Measurements from ENCODE around the gene IL17B. TPM values are rescaled to one million over a fixed set of nuclear protein-coding genes. Genes with fewer than 3 reads are reported as not detected.
A peak's percentile ranks its signal among the peaks of the same experiment; 100 is the strongest.

Gene IL17B
- total RNA-seq, 1 experiment from 2014 or later, result not detected

DNA sequence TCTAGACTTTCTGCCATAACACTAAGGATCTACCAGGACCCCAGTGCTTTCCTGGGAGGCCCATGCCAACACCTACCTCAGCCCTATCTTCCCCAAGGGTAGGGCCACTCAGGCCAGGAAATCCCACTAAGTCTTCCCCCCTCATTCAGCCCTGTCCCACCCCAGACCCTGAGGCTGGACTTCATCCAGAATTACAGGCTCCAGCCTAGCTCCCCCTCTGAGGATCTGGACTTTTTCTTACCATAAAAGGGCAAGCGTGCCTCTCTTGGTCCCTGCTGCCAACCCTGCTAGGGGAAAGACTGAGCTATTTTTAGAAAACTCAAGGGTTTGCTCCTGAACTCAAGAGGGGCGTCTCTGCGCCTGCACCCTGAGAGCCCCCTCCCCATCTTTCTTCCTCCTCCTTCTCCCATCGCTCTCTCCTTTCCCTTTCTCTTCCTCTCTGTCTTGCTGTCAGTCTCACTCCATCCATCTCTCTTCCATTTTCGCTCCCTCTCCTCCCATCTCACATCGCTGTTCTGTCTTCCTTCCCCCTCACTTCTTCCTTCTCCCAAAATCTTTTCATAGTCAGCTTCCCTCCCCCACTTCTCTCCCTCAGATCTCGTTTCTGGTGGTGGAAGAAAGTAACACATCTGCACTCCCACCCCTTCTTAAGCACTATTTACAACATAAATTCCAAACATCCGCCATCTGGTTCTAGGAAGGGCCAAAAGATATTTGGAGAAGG is 38.1 kb upstream of the IL17B start:
- no peaks in the 10 kb centered on the region for H3K9me3 ChIP-seq (ENCODE audit: control insufficient read depth, low read depth, low read length)
- DNase-seq, result no peak
- Mint-ChIP-seq H3K27me3 (ENCODE audit: low read depth) (no peaks in the 10 kb centered on the region), H3K9me3 (no peaks in the 10 kb centered on the region), H3K36me3 (ENCODE audit: insufficient read depth in 1 of 3, low read depth in 3 of 3) (no peaks in the 10 kb centered on the region; a peak in 1 of 7 replicates), H3K27ac (peak overlapping the region; percentile 8 to 74 (median 73); a peak in 4 of 7 replicates), H3K4me3 (no peak overlapping the region; a peak in 1 of 5 replicates), H3K4me1 (peaks cover 23 to 45% of the 10 kb centered on the region in 2 experiments)
- no peak overlapping the region for H2BK12ac ChIP-seq (ENCODE audit: insufficient read length, low read depth, low read length)
- H3K79me1 ChIP-seq (ENCODE audit: insufficient read depth, low read depth, low read length, poor library complexity, severe bottlenecking), result no peaks in the 10 kb centered on the region
- no peak overlapping the region for H4K5ac ChIP-seq (ENCODE audit: insufficient read length, low read depth, low read length)
- no peak overlapping the region for H2BK20ac ChIP-seq (ENCODE audit: low read depth, low read length, poor library complexity, severe bottlenecking)
- no peak overlapping the region for H3K27ac ChIP-seq (ENCODE audit: insufficient read length, low read depth, low read length)
- H2BK5ac ChIP-seq (ENCODE audit: insufficient read length, low read length), result no peak overlapping the region
- H2AK5ac ChIP-seq (ENCODE audit: insufficient read length, low read length), result no peak overlapping the region
- H3K4me2 ChIP-seq (ENCODE audit: insufficient read depth, insufficient read length, low read length), result no peak overlapping the region
- H3K18ac ChIP-seq (ENCODE audit: insufficient read length, low read depth, low read length), result peak overlapping the region; percentile 46
- H3K79me2 ChIP-seq (ENCODE audit: insufficient read depth, low read length), result no peaks in the 10 kb centered on the region
- no peak overlapping the region for H3K23ac ChIP-seq (ENCODE audit: insufficient read length, low read depth, low read length)
- H3K56ac ChIP-seq (ENCODE audit: insufficient read length, low read depth, low read length), result no peak overlapping the region
- 100% methylated on average over 2 of the region's 8 CpGs for WGBS (ENCODE audit: extremely low coverage, insufficient read length, low lambda C conversion rate)
- no peak overlapping the region for H4K91ac ChIP-seq (ENCODE audit: insufficient read length, low read depth, low read length)
- no peak overlapping the region for H3K9ac ChIP-seq (ENCODE audit: extremely low read depth, insufficient read length, low read length)
- no peaks in the 10 kb centered on the region for H4K20me1 ChIP-seq (ENCODE audit: control insufficient read depth, insufficient read depth, insufficient read length)
- no peak overlapping the region for H2BK15ac ChIP-seq (ENCODE audit: low read depth, low read length)
- H3K4me1 ChIP-seq (ENCODE audit: insufficient read depth, low read length), result no peaks in the 10 kb centered on the region
- H3K23me2 ChIP-seq (ENCODE audit: insufficient read length, low read depth, low read length, poor library complexity, severe bottlenecking), result no peaks in the 10 kb centered on the region
- TF ChIP-seq, protein P1, sequence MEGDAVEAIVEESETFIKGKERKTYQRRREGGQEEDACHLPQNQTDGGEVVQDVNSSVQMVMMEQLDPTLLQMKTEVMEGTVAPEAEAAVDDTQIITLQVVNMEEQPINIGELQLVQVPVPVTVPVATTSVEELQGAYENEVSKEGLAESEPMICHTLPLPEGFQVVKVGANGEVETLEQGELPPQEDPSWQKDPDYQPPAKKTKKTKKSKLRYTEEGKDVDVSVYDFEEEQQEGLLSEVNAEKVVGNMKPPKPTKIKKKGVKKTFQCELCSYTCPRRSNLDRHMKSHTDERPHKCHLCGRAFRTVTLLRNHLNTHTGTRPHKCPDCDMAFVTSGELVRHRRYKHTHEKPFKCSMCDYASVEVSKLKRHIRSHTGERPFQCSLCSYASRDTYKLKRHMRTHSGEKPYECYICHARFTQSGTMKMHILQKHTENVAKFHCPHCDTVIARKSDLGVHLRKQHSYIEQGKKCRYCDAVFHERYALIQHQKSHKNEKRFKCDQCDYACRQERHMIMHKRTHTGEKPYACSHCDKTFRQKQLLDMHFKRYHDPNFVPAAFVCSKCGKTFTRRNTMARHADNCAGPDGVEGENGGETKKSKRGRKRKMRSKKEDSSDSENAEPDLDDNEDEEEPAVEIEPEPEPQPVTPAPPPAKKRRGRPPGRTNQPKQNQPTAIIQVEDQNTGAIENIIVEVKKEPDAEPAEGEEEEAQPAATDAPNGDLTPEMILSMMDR (conservative IDR thresholded peaks at IDR 0.05), result no peak
- no peak overlapping the region for H3T11ph ChIP-seq (ENCODE audit: low read length)
- H2BK120ac ChIP-seq (ENCODE audit: low read depth, low read length, poor library complexity, severe bottlenecking), result no peak overlapping the region
- H3K27me3 ChIP-seq (ENCODE audit: insufficient read depth, low read length), result no peaks in the 10 kb centered on the region
- no peak overlapping the region for H3K14ac ChIP-seq (ENCODE audit: insufficient read depth, low read length)
- H4K8ac ChIP-seq (replicated peaks; ENCODE audit: insufficient read length, low read depth, low read length), result no peak overlapping the region
- no peak overlapping the region for H2AFZ ChIP-seq (ENCODE audit: low read length)
- H3K4ac ChIP-seq (ENCODE audit: low read depth, low read length), result no peak overlapping the region

Data from H9 (cell line).